ENCODE results near the gene PDP2. TPM values are rescaled to one million over a fixed set of nuclear protein-coding genes. Genes with fewer than 3 reads are reported as not detected.

PDP2 gene
- total and polyA plus RNA-seq, 2 donors from 2014 or later = 5.1 to 9.2 TPM

- Histone ChIP-seq H3K27ac (ENCODE audit: low read depth in 2 of 2, low read length in 2 of 2) (peak overlapping the region; percentile 23 to 32), H3K4me1 (ENCODE audit: control insufficient read depth in 2 of 3, insufficient read depth in 2 of 3, low read depth in 1 of 3, low read length in 3 of 3) (peaks cover 0 to 29% (median 27%) of the 10 kb centered on the region in 3 donors), H3K4me3 (ENCODE audit: low read length in 3 of 3) (no peak overlapping the region), H3K9ac (ENCODE audit: low read length in 3 of 3) (peak overlapping the region in 1 of 3 donors; percentile 16), H3K36me3 (ENCODE audit: control insufficient read depth in 2 of 3, insufficient read depth in 3 of 3, low read length in 3 of 3) (no peaks in the 10 kb centered on the region), H3K9me3 (ENCODE audit: control insufficient read depth in 2 of 3, insufficient read depth in 1 of 3, low read length in 3 of 3) (no peaks in the 10 kb centered on the region), H3K27me3 (ENCODE audit: control insufficient read depth, insufficient read depth, low read length) (no peaks in the 10 kb centered on the region)
- no peak for FAIRE-seq
- TF ChIP-seq CTCF (IDR thresholded peaks at IDR 0.05; ENCODE audit: borderline replicate concordance, extremely low read depth, insufficient read depth) = no peak
- intact Hi-C loops (cut with DNase I) = no loop called here
- no peak for DNase-seq
These were observed 40.8 kb downstream of the PDP2 start for GRCh38 chr16:66920924-66921680.

GRCh38 chr16:66921729-66922450, 41.6 kb downstream of the PDP2 start:
- no peaks in the 10 kb centered on the region for H3K36me3 ChIP-seq (ENCODE audit: control insufficient read depth in 2 of 3, insufficient read depth in 3 of 3, low read length in 3 of 3)
- TF ChIP-seq CTCF (IDR thresholded peaks at IDR 0.05; ENCODE audit: borderline replicate concordance, extremely low read depth, insufficient read depth) = no peak
- no peaks in the 10 kb centered on the region for H3K27me3 ChIP-seq (ENCODE audit: control insufficient read depth, insufficient read depth, low read length)
- peak overlapping the region in 1 of 2 donors; percentile 23 for H3K27ac ChIP-seq (ENCODE audit: low read depth in 2 of 2, low read length in 2 of 2)
- no peak for DNase-seq
- H3K4me1 ChIP-seq (ENCODE audit: control insufficient read depth in 2 of 3, insufficient read depth in 2 of 3, low read depth in 1 of 3, low read length in 3 of 3) = peaks cover 0 to 27% (median 27%) of the 10 kb centered on the region in 3 donors
- intact Hi-C loops (cut with DNase I) = no loop called here
- H3K4me3 ChIP-seq (ENCODE audit: low read length in 3 of 3) = no peak overlapping the region
- no peak overlapping the region for H3K9ac ChIP-seq (ENCODE audit: low read length in 3 of 3)
- no peaks in the 10 kb centered on the region for H3K9me3 ChIP-seq (ENCODE audit: control insufficient read depth in 2 of 3, insufficient read depth in 1 of 3, low read length in 3 of 3)
- no peak for FAIRE-seq

GRCh38 chr16:66923247-66923731, 43.0 kb downstream of the PDP2 start:
- intact Hi-C loops (cut with DNase I) = no loop called here
- peak overlapping the region in 1 of 3 donors; percentile 44 for H3K9ac ChIP-seq (ENCODE audit: low read length in 3 of 3)
- no peaks in the 10 kb centered on the region for H3K9me3 ChIP-seq (ENCODE audit: control insufficient read depth in 2 of 3, insufficient read depth in 1 of 3, low read length in 3 of 3)
- H3K4me3 ChIP-seq (ENCODE audit: low read length in 3 of 3) = peak overlapping the region in 2 of 3 donors; percentile 10 to 42
- H3K27ac ChIP-seq (ENCODE audit: low read depth in 2 of 2, low read length in 2 of 2) = peak overlapping the region; percentile 53 to 88
- no peak for TF ChIP-seq CTCF (IDR thresholded peaks at IDR 0.05; ENCODE audit: borderline replicate concordance, extremely low read depth, insufficient read depth)
- FAIRE-seq = no peak
- peaks cover 0 to 27% (median 27%) of the 10 kb centered on the region in 3 donors for H3K4me1 ChIP-seq (ENCODE audit: control insufficient read depth in 2 of 3, insufficient read depth in 2 of 3, low read depth in 1 of 3, low read length in 3 of 3)
- no peaks in the 10 kb centered on the region for H3K27me3 ChIP-seq (ENCODE audit: control insufficient read depth, insufficient read depth, low read length)
- DNase-seq = no peak
- no peaks in the 10 kb centered on the region for H3K36me3 ChIP-seq (ENCODE audit: control insufficient read depth in 2 of 3, insufficient read depth in 3 of 3, low read length in 3 of 3)

Measured in kidney (tissue), 14 donors.